Hepatocyte (in vitro differentiated cells): ENCODE measurements around the gene REP15.
"Not testable (repeated sequence)": the region's sequence is repeated elsewhere in the genome, so short reads cannot be mapped to it uniquely, and the experiment has no call there.

Experiments
- EZH2 ChIP-seq: fragments of 200-600 bp; sonication (generic); IDR thresholded peaks from 2 replicates; pipeline ENCODE4 v1.6.1; 2016; ENCODE audit warnings: antibody characterized with exemption, mild to moderate bottlenecking, borderline replicate concordance
- EZH2phosphoT487 ChIP-seq: fragments of 200-600 bp; sonication (generic); IDR thresholded peaks from one replicate; pipeline ENCODE4 v1.6.1; 2018; ENCODE audit warnings: antibody characterized with exemption, mild to moderate bottlenecking, low read depth, moderate library complexity; ENCODE audit not compliant: unreplicated experiment, severe bottlenecking
- TF ChIP-seq, protein P1 (sequence below): fragments of 200-600 bp; sonication (generic); IDR thresholded peaks from 2 replicates; pipeline ENCODE4 v1.5.1; 2016; ENCODE audit warnings: antibody characterized with exemption, mild to moderate bottlenecking; ENCODE audit not compliant: poor library complexity

DNA sequence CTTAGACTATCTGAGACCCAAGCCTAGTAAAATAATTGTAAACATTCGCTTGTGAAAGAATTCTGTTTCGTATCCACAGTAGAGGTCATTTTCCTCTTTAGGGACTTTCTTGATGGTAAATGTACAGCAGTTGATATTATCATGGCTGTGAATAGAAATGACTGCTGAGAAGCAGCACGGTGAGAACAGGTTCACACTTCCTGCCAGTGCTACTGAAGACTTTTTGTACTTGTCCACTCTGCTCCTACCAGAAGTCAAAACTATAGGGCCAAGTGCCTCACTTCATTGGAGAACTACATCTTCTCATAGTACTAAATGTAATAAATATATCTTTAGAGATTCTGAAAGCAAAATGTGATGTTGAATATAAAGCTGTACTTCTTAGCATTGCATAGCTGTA is 40.8 kb upstream of the REP15 start:
- not testable (repeated sequence) for TF ChIP-seq EZH2, EZH2phosphoT487
- TF ChIP-seq, protein P1, sequence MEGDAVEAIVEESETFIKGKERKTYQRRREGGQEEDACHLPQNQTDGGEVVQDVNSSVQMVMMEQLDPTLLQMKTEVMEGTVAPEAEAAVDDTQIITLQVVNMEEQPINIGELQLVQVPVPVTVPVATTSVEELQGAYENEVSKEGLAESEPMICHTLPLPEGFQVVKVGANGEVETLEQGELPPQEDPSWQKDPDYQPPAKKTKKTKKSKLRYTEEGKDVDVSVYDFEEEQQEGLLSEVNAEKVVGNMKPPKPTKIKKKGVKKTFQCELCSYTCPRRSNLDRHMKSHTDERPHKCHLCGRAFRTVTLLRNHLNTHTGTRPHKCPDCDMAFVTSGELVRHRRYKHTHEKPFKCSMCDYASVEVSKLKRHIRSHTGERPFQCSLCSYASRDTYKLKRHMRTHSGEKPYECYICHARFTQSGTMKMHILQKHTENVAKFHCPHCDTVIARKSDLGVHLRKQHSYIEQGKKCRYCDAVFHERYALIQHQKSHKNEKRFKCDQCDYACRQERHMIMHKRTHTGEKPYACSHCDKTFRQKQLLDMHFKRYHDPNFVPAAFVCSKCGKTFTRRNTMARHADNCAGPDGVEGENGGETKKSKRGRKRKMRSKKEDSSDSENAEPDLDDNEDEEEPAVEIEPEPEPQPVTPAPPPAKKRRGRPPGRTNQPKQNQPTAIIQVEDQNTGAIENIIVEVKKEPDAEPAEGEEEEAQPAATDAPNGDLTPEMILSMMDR: not testable (repeated sequence)
